HepG2 (cell line): ENCODE measurements around the gene KBTBD13. TPM values are rescaled to one million over a fixed set of nuclear protein-coding genes. Genes with fewer than 3 reads are reported as not detected.

Experiments used
- IKZF4 ChIP-seq: sonication (generic); formaldehyde crosslinking; IDR thresholded peaks from 2 replicates; pipeline ENCODE4 v1.5.1; 2020; ENCODE audit warnings: borderline replicate concordance, mild to moderate bottlenecking, low read depth, missing genetic modification reagents; ENCODE audit errors: not compliant biosample characterization
- MYPOP ChIP-seq: sonication (generic); formaldehyde crosslinking; IDR thresholded peaks from 2 replicates; pipeline ENCODE4 v1.8.1; 2023; ENCODE audit warnings: mild to moderate bottlenecking, moderate library complexity, missing genetic modification reagents
- NFYC ChIP-seq: IDR thresholded peaks from 2 replicates; pipeline ENCODE4 v1.6.1; 2016; ENCODE audit warnings: missing genetic modification reagents, missing compliant biosample characterization
- PHF8 ChIP-seq: sonication (generic); formaldehyde crosslinking; IDR thresholded peaks from 2 replicates; pipeline ENCODE4 v1.5.0; 2020; ENCODE audit warnings: missing genetic modification reagents
- SP140L ChIP-seq: sonication (generic); formaldehyde crosslinking; IDR thresholded peaks from 2 replicates; pipeline ENCODE4 v1.4.0; 2020; ENCODE audit warnings: missing genetic modification reagents, borderline replicate concordance
- SRSF1 ChIP-seq: fragments of 200-400 bp; formaldehyde crosslinking; optimal IDR thresholded peaks from 2 replicates; pipeline ENCODE3; 2017; ENCODE audit warnings: mild to moderate bottlenecking, low read depth, low read length, moderate library complexity
- TFAP4 ChIP-seq: sonication (generic); IDR thresholded peaks from 2 replicates; pipeline ENCODE4 v1.6.1; 2016; ENCODE audit warnings: low read depth, borderline replicate concordance
- USF2 ChIP-seq, 2 experiments: sonication (generic) in 1 of 2; formaldehyde crosslinking in 1 of 2; IDR thresholded peaks; 2 replicates each; pipeline versions ENCODE4 v1.5.1 to v1.6.1; 2011 to 2020; ENCODE audit warnings: borderline replicate concordance in 1 of 2, low read depth in 1 of 2, low read length in 1 of 2, mild to moderate bottlenecking in 1 of 2, missing genetic modification reagents in 1 of 2, moderate library complexity in 1 of 2
- ZGPAT ChIP-seq: IDR thresholded peaks from 2 replicates; pipeline ENCODE4 v1.6.1; 2016; ENCODE audit warnings: mild to moderate bottlenecking
- ZNF607 ChIP-seq: sonication (generic); formaldehyde crosslinking; IDR thresholded peaks from 2 replicates; pipeline ENCODE4 v1.5.1; 2020; ENCODE audit warnings: missing genetic modification reagents, mild to moderate bottlenecking, borderline replicate concordance
- ZNF660 ChIP-seq: sonication (generic); formaldehyde crosslinking; IDR thresholded peaks from 2 replicates; pipeline ENCODE4 v1.5.1; 2020; ENCODE audit warnings: mild to moderate bottlenecking, low read depth, missing genetic modification reagents, borderline replicate concordance
- ZNF770 ChIP-seq: sonication (generic); formaldehyde crosslinking; IDR thresholded peaks from 2 replicates; pipeline ENCODE4 v1.5.0; 2020; ENCODE audit warnings: mild to moderate bottlenecking, missing genetic modification reagents
- ZSCAN5A ChIP-seq: sonication (generic); formaldehyde crosslinking; IDR thresholded peaks from 2 replicates; pipeline ENCODE4 v1.8.0; 2022; ENCODE audit warnings: mild to moderate bottlenecking, missing genetic modification reagents, borderline replicate concordance
- polyA plus RNA-seq, 8 experiments: library from polyadenylated mRNA; depleted of rRNA in 3 of 8; stranded (reverse) in 7 of 8; unstranded in 1 of 8; fragments of >200 nt; fragmentation: Illumina TruSeq in 4 of 8; extraction: Trizol in 4 of 8; gene quantifications; 2 replicates each; pipeline versions ENCODE4 v1.2.1 to v1.2.3, GENCODE V29; 2011 to 2016; ENCODE audit warnings: low read depth in 4 of 8, missing spikeins in 1 of 8, mixed read lengths in 1 of 8; ENCODE audit not compliant: insufficient read depth in 1 of 8
- total RNA-seq, 5 experiments: library from RNA; depleted of rRNA; stranded (reverse); fragments of >200 nt; fragmentation: Illumina TruSeq; extraction: Trizol; gene quantifications; 2 replicates each; pipeline ENCODE4 v1.2.3, GENCODE V29; 2016; ENCODE audit warnings: low read depth in 1 of 5

Gene KBTBD13
- total and polyA plus RNA-seq, 2 of the 13 experiments (the other 11 are each of a cell fraction or from before 2014, with no cell fraction given): not detected

- TF ChIP-seq NFYC (CRISPR knock-in tag) (peak; percentile 67), MYPOP (CRISPR knock-in tag) (no peak), USF2 (IDR thresholded peaks at IDR 0.05; ENCODE audit: low read depth, low read length) (peak; percentile 42), USF2 (CRISPR knock-in tag; IDR thresholded peaks at IDR 0.05; ENCODE audit: borderline replicate concordance) (no peak; the same call in 1 of the 2 replicates), SP140L (CRISPR knock-in tag) (no peak), ZNF770 (no peak), ZSCAN5A (CRISPR knock-in tag) (no peak), PHF8 (CRISPR knock-in tag) (no peak), ZNF607 (CRISPR knock-in tag) (no peak), ZNF660 (no peak), SRSF1 (no peak), IKZF4 (CRISPR knock-in tag) (no peak), TFAP4 (no peak), ZGPAT (no peak)
- TF ChIP-seq, all 625 proteins: peak for 5
Measured at GRCh38 chr15:65049418-65049840, 27.1 kb upstream of the KBTBD13 start (continued).
